C4-2B (cell line): ENCODE results near the gene KCNJ6.
A peak's percentile ranks its signal among the peaks of the same experiment; 100 is the strongest.

Experiments
- H3K27ac ChIP-seq: fragments of 450-650 bp; 2 replicates; pipeline ENCODE4 v1.5.1; 2017
- ZFX ChIP-seq: fragments of 450-650 bp; IDR thresholded peaks from 2 replicates; pipeline ENCODE4 v1.6.1; 2017
- TF ChIP-seq, protein P1 (sequence below): fragments of 450-650 bp; conservative IDR thresholded peaks from 2 replicates; pipeline ENCODE4 v1.5.1; 2017; ENCODE audit warnings: mild to moderate bottlenecking

KCNJ6 gene

DNA sequence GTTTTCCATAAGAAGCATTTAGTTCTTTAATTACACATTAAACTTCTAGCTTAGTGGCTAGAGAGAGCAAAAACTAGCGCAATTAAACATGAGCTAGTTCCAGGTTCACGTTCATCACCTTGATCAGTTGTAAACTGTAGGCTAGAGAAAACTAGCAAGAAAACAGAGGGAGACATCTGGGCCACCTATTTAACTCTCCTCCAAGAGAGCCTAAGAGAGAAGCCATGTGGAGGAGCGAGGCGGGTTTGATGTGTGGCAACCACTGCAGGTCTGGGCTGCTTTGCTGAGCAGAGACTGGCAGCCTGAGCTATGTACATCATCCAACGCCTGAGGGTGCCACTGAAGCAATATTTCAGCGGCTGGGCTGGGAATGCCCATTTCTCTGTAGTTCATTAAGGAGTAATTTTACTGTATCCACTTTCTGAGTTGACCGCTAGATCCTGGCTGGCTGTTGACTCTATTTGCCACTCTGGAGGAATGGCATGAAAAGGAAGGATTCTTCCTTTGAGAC lies 296.7 kb downstream of the KCNJ6 start:
- TF ChIP-seq, protein P1, sequence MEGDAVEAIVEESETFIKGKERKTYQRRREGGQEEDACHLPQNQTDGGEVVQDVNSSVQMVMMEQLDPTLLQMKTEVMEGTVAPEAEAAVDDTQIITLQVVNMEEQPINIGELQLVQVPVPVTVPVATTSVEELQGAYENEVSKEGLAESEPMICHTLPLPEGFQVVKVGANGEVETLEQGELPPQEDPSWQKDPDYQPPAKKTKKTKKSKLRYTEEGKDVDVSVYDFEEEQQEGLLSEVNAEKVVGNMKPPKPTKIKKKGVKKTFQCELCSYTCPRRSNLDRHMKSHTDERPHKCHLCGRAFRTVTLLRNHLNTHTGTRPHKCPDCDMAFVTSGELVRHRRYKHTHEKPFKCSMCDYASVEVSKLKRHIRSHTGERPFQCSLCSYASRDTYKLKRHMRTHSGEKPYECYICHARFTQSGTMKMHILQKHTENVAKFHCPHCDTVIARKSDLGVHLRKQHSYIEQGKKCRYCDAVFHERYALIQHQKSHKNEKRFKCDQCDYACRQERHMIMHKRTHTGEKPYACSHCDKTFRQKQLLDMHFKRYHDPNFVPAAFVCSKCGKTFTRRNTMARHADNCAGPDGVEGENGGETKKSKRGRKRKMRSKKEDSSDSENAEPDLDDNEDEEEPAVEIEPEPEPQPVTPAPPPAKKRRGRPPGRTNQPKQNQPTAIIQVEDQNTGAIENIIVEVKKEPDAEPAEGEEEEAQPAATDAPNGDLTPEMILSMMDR: no peak
- no peak for TF ChIP-seq ZFX
- H3K27ac ChIP-seq: no peak overlapping the region

DNA sequence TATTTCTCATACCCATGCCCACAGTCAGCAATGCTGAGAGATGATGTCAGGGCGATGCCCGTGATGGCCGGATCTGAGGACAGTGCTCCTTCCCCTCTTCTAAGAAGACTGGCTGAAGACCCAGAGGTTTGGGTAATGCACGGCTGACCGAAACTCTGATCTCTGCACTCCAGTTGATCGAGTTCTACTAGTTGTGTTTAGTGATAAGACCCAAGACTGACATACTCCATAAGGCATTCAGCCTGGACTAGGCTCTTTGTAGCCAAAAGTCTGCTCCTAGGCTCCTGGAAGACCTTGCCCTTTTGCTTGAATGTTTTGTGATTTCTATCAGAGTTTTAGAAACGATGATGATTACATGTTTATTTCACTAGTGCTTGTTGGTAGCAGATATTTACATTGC lies 298.2 kb downstream of the KCNJ6 start:
- no peak for TF ChIP-seq ZFX
- TF ChIP-seq, protein P1: no peak
- H3K27ac ChIP-seq: peak overlapping the region; percentile 17; the same call in 1 of the 2 replicates

DNA sequence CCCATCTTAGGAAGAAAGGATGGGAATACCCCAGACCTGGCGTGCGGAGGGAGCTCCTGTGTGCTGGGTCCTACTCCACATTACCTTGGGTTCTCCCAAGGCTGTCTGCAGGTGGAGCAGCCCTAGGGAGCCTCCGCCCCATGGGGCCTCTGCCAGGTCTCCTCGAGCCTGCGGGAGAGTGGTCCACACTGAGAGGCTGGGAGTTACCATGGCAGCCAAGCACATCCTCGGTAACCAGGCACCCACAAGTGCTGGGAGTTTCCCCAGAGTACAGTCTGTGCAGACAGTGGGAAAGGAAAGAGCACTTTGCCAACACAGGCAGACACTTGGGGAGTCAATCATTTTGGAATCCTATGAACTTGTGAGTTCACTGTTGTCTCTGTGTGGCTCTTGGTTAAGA lies 300.3 kb downstream of the KCNJ6 start:
- TF ChIP-seq, protein P1: no peak
- TF ChIP-seq ZFX: no peak
- H3K27ac ChIP-seq: no peak overlapping the region

DNA sequence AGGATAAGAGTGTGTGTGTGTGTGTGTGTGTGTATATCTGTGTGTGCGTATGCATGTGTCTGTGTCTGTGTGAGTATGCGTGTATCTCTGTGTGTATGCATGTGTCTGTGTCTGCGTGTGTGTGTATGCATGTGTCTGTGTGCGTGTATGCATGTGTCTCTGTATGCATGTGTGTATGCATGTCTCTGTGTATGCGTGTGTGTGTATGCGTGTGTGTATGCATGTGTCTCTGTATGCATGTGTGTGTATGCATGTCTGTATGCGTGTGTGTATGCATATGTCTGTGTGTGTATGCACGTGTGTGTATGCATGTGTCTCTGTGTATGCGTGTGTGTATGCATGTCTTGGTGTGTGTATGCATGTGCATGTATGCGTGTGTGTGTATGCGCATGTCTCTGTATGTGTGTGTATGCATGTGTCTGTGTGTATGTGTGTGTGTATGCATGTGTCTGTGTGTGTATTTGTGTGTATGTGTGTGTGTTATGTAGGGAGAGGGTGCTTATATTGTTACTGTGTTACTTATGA lies 301.8 kb downstream of the KCNJ6 start:
- H3K27ac ChIP-seq: no peak overlapping the region
- no peak for TF ChIP-seq ZFX
- TF ChIP-seq, protein P1: no peak

DNA sequence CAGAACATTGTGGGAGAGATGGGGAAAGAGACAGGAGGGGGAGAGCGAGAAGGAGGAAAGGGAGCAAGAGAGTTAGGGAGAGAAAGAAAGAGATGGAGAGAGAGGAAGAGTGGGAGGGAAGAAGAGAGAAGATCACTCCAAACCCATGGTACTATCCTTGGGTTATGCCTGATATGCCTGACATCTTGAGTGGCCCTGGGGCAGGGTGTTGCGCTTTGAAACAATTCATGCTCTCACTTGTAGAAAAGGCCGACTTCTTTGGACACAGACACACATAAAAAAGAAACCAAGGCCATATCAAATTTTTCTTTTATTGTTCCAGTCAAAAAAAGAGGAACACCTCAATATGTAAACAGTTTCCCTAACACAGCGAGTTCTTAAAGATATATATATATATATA lies 309.2 kb downstream of the KCNJ6 start:
- no peak overlapping the region for H3K27ac ChIP-seq
- TF ChIP-seq ZFX: no peak
- TF ChIP-seq, protein P1: no peak

DNA sequence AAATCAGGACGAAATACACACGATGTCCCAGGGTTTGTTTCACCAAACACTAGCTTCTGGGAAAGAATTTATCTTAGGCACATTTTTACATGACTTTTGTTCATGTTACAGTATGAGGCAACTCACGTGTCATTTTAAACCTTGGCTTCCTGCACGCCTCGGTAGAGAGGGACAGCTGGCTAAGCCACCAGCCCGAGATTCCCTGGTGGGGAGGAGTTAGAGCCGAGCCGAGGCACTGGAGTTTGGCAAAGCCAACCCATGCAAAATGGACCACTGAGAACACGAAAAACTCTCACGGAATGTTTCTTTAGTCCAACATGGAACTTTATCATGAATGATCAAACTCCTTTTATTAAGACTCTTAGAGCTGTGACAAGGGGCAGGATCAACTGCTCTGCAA lies 309.7 kb downstream of the KCNJ6 start:
- no peak overlapping the region for H3K27ac ChIP-seq
- TF ChIP-seq, protein P1: no peak
- TF ChIP-seq ZFX: no peak

DNA sequence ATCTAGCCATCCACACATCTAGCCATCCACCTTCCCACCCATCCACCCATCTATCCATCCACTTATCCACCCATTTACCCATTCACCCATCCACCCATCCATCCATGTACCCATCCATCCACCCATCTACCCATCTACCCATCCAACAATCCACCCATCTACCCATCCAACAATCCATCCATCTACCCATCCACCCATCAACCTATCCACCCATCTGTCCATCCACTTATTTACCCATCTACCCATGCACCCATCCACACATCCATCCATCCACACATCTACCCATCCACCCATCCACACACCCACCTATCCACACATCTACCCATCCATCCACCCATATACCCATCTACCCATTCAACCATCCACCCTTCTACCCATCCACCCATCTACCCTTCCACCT lies 311.3 kb downstream of the KCNJ6 start:
- H3K27ac ChIP-seq: no peak overlapping the region
- no peak for TF ChIP-seq ZFX
- TF ChIP-seq, protein P1: no peak
